GM18867 (cell line): Measurements from ENCODE around the gene CCDC28B.
A peak's percentile ranks its signal among the peaks of the same experiment; 100 is the strongest.
"Not testable (repeated sequence)": the region's sequence is repeated elsewhere in the genome, so short reads cannot be mapped to it uniquely, and the experiment has no call there.

Experiments used
- ATAC-seq: cut with Tn5 transposase; IDR thresholded peaks from one replicate; pipeline ENCODE4 v1.9.1; 2021; ENCODE audit warnings: mild to moderate bottlenecking, moderate library complexity; ENCODE audit not compliant: unreplicated experiment

CCDC28B gene

GRCh38 chr1:32200226-32201010 lies at the start of gene CCDC28B:
TSS of gene CCDC28B (plus strand) at chr1:32200595. CDS start at chr1:32201936, 1,341 bp downstream.
- peak; percentile 35 for ATAC-seq

GRCh38 chr1:32150847-32151246 lies 49.5 kb upstream of the CCDC28B start:
- no peak for ATAC-seq

GRCh38 chr1:32151319-32151787 lies 49.0 kb upstream of the CCDC28B start:
- ATAC-seq = no peak

- no peak for ATAC-seq
Measured at GRCh38 chr1:32159189-32159588, 41.2 kb upstream of the CCDC28B start.

- no peak for ATAC-seq
Measured at GRCh38 chr1:32163405-32163804, 37.0 kb upstream of the CCDC28B start.

- ATAC-seq = not testable (repeated sequence)
Measured at GRCh38 chr1:32165633-32166032, 34.8 kb upstream of the CCDC28B start.

- ATAC-seq = no peak
Measured at GRCh38 chr1:32170991-32171390, 29.4 kb upstream of the CCDC28B start.

GRCh38 chr1:32172621-32173245 lies 27.7 kb upstream of the CCDC28B start:
- ATAC-seq = no peak

- no peak for ATAC-seq
Measured at GRCh38 chr1:32178380-32179192, 21.8 kb upstream of the CCDC28B start.

- no peak for ATAC-seq
Measured at GRCh38 chr1:32179193-32179442, 21.3 kb upstream of the CCDC28B start.

GRCh38 chr1:32179443-32180185 lies 20.8 kb upstream of the CCDC28B start, which contains the start of gene TXLNA:
TSS of gene TXLNA (plus strand) at chr1:32179675. CDS start at chr1:32180346, 671 bp downstream.
- ATAC-seq = peak; percentile 86

- ATAC-seq = no peak
Measured at GRCh38 chr1:32180186-32181060, 20.0 kb upstream of the CCDC28B start.

- ATAC-seq = no peak
Measured at GRCh38 chr1:32181065-32181464, 19.3 kb upstream of the CCDC28B start.

- ATAC-seq = no peak
Measured at GRCh38 chr1:32181563-32181962, 18.8 kb upstream of the CCDC28B start.

GRCh38 chr1:32182060-32182459 lies 18.3 kb upstream of the CCDC28B start:
- ATAC-seq = no peak

GRCh38 chr1:32184650-32185049 lies 15.7 kb upstream of the CCDC28B start:
- no peak for ATAC-seq

GRCh38 chr1:32186077-32186476 lies 14.3 kb upstream of the CCDC28B start:
- no peak for ATAC-seq

- ATAC-seq = no peak
Measured at GRCh38 chr1:32186491-32186890, 13.9 kb upstream of the CCDC28B start.

GRCh38 chr1:32187850-32188249 lies 12.5 kb upstream of the CCDC28B start:
- no peak for ATAC-seq
